B cell (primary cell): ENCODE results near the gene QSOX1. TPM values are rescaled to one million over a fixed set of nuclear protein-coding genes. Genes with fewer than 3 reads are reported as not detected.

ENCODE experiments used
- ATAC-seq: fragments of 200-7000 bp; cut with Tn5 transposase; one replicate; pipeline ENCODE4 v1.10.0; 2021; ENCODE audit warnings: low read depth, mild to moderate bottlenecking, moderate number of reproducible peaks, moderate library complexity
- CTCF ChIA-PET: fragments of 350-600 bp; sonication (Branson Sonifier 250); formaldehyde crosslinking; loops from one replicate; lab custom pipeline; 2021; ENCODE audit warnings: antibody characterized with exemption, inconsistent platforms; lab: Charles Lee
- POLR2A ChIA-PET: fragments of 350-600 bp; sonication (Branson Sonifier 250); formaldehyde crosslinking; loops from one replicate; lab custom pipeline; 2021; ENCODE audit warnings: antibody characterized with exemption; lab: Charles Lee
- DNase-seq: peaks from one replicate; pipeline ENCODE4 v3.0.0; 2013
- H2AFZ ChIP-seq: 2 replicates; pipeline ENCODE4 v1.6.1; 2012; ENCODE audit warnings: mild to moderate bottlenecking, low read depth, low read length; ENCODE audit not compliant: insufficient read depth, poor library complexity, severe bottlenecking
- H3K27ac ChIP-seq, 2 donors: 1 replicate in 1 of 2; 2 replicates in 1 of 2; pipeline ENCODE4 v1.5.1; 2012 to 2013; ENCODE audit warnings: low read length in 2 of 2, mild to moderate bottlenecking in 2 of 2, moderate library complexity in 1 of 2
- H3K27me3 ChIP-seq, 4 experiments: fragments of 200-600 bp in 1 of 4; sonication (generic) in 1 of 4; replicated peaks in 1 of 4; 1 replicate in 2 of 4; 2 replicates in 2 of 4; pipeline versions ENCODE4 v1.6.1 to v1.7.0; 2013 to 2016; ENCODE audit warnings: low read length in 3 of 4, mild to moderate bottlenecking in 2 of 4, mixed read lengths in 1 of 4, moderate library complexity in 1 of 4; ENCODE audit not compliant: insufficient read depth in 4 of 4, control insufficient read depth in 3 of 4; ENCODE audit errors: control extremely low read depth in 1 of 4
- H3K36me3 ChIP-seq, 2 experiments: replicated peaks in 1 of 2; 1 replicate in 1 of 2; 2 replicates in 1 of 2; pipeline versions ENCODE4 v1.6.1 to v1.7.1; 2013; ENCODE audit warnings: low read length in 1 of 2; ENCODE audit not compliant: insufficient read depth in 2 of 2, control insufficient read depth in 1 of 2; ENCODE audit errors: control extremely low read depth in 1 of 2, extremely low read depth in 1 of 2
- H3K4me1 ChIP-seq, 2 donors: fragments of 200-600 bp in 1 of 2; sonication (generic) in 1 of 2; 1 replicate in 1 of 2; 2 replicates in 1 of 2; pipeline versions ENCODE4 v1.5.1 to v1.6.1; 2013 to 2017; ENCODE audit warnings: low read length in 2 of 2; ENCODE audit not compliant: control insufficient read depth in 2 of 2, insufficient read depth in 2 of 2
- H3K4me2 ChIP-seq: replicated peaks from 2 replicates; pipeline ENCODE3; 2012; ENCODE audit warnings: mild to moderate bottlenecking, low read depth, low read length; ENCODE audit not compliant: poor library complexity, severe bottlenecking
- H3K4me3 ChIP-seq, 5 experiments: fragments of 200-600 bp in 1 of 5; sonication (generic) in 1 of 5; 1 replicate in 3 of 5; 2 replicates in 2 of 5; pipeline versions ENCODE4 v1.5.1 to v1.7.0; 2011 to 2016; ENCODE audit warnings: low read length in 4 of 5, mild to moderate bottlenecking in 4 of 5, low read depth in 2 of 5, control low read depth in 1 of 5, moderate library complexity in 1 of 5; ENCODE audit not compliant: insufficient read depth in 1 of 5; ENCODE audit errors: control extremely low read depth in 1 of 5, extremely low read depth in 1 of 5
- H3K79me2 ChIP-seq: fragments of 200-600 bp; sonication (generic); one replicate; pipeline ENCODE4 v1.6.0; 2016; ENCODE audit warnings: low read length; ENCODE audit not compliant: control insufficient read depth, insufficient read depth
- H3K9ac ChIP-seq: fragments of 200-600 bp; sonication (generic); 2 replicates; pipeline ENCODE4 v1.6.1; 2017; ENCODE audit warnings: mild to moderate bottlenecking, low read length, moderate library complexity
- H3K9me3 ChIP-seq, 3 donors: one replicate each; pipeline versions ENCODE4 v1.6.1 to v1.7.1; 2013; ENCODE audit warnings: low read length in 2 of 3; ENCODE audit not compliant: control insufficient read depth in 2 of 3, insufficient read depth in 1 of 3; ENCODE audit errors: control extremely low read depth in 1 of 3
- H4K20me1 ChIP-seq: 2 replicates; pipeline ENCODE4 v1.6.0; 2012; ENCODE audit warnings: mild to moderate bottlenecking, low read length; ENCODE audit not compliant: insufficient read depth, control insufficient read depth, poor library complexity, severe bottlenecking
- H3K27ac Mint-ChIP-seq: one replicate; pipeline ENCODE4 v1.8.0; 2021; ENCODE audit warnings: mixed read lengths
- H3K27me3 Mint-ChIP-seq: one replicate; pipeline ENCODE4 v1.8.0; 2021; ENCODE audit warnings: mixed read lengths
- H3K4me1 Mint-ChIP-seq: one replicate; pipeline ENCODE4 v1.8.0; 2021; ENCODE audit warnings: mixed read lengths
- H3K4me3 Mint-ChIP-seq: one replicate; pipeline ENCODE4 v1.8.0; 2021; ENCODE audit warnings: mixed read lengths
- H3K9me3 Mint-ChIP-seq: one replicate; pipeline ENCODE4 v1.8.0; 2022; ENCODE audit warnings: mixed read lengths; ENCODE audit not compliant: insufficient read depth
- CTCF ChIP-seq: fragments of 200-600 bp; IDR thresholded peaks from one replicate; pipeline ENCODE4 v1.8.0; 2022; ENCODE audit warnings: antibody characterized with exemption, mild to moderate bottlenecking
- EZH2 ChIP-seq: IDR thresholded peaks from 2 replicates; pipeline ENCODE4 v1.6.1; 2012; ENCODE audit warnings: borderline replicate concordance, low read depth, mild to moderate bottlenecking, moderate library complexity, low read length; ENCODE audit not compliant: insufficient read depth, poor library complexity, severe bottlenecking
- WGBS: methylation state at CpG from one replicate; pipeline ENCODE4 v1.1.5; 2013; ENCODE audit warnings: missing lambda C conversion rate; ENCODE audit not compliant: insufficient coverage; 5-methylcytosine and 5-hydroxymethylcytosine counted together
- intact Hi-C: fragments of 100-400 bp; cut with micrococcal nuclease; formaldehyde crosslinking; loops from one replicate; pipeline ENCODE4 v1.10.0; 2022
- polyA plus RNA-seq: library from polyadenylated mRNA; depleted of rRNA; stranded (reverse); fragments of >200 nt; gene quantifications from 2 replicates; pipeline ENCODE4 v1.2.3, GENCODE V29; 2012
- total RNA-seq, 2 donors: library from RNA; stranded (reverse); fragments of 120-200 nt in 1 of 2; gene quantifications; 1 replicate in 1 of 2; 2 replicates in 1 of 2; pipeline versions ENCODE4 v1.2.3 to v1.2.4, GENCODE V29; 2013 to 2022

Gene QSOX1
- total and polyA plus RNA-seq, 2 donors (not counting 1 experiment from before 2014, with no cell fraction given) = 11.4 to 20.6 TPM

GRCh38 chr1:180150982-180151381, 3.7 kb upstream of the QSOX1 start:
- H3K4me1 ChIP-seq = peaks cover 15 to 16% of the 10 kb centered on the region in 2 donors
- H3K4me3 Mint-ChIP-seq = no peak overlapping the region
- POLR2A ChIA-PET = no interaction called here
- peaks cover 5% of the 10 kb centered on the region for H3K79me2 ChIP-seq
- H3K27me3 Mint-ChIP-seq = no peaks in the 10 kb centered on the region
- CTCF ChIA-PET = no interaction called here
- ATAC-seq = no peak
- intact Hi-C loops = no loop called here
- H3K9me3 Mint-ChIP-seq = no peaks in the 10 kb centered on the region
- no peak overlapping the region for H3K4me2 ChIP-seq
- H3K4me1 Mint-ChIP-seq = peaks cover 16% of the 10 kb centered on the region
- H3K4me3 ChIP-seq = no peak overlapping the region
- no peak for DNase-seq
- H3K36me3 ChIP-seq = no peaks in the 10 kb centered on the region
- H2AFZ ChIP-seq = no peak overlapping the region
- no peak overlapping the region for H3K9ac ChIP-seq
- no peaks in the 10 kb centered on the region for H4K20me1 ChIP-seq
- no peaks in the 10 kb centered on the region for H3K9me3 ChIP-seq
- WGBS = no CpG with 5 or more reads among the region's 1 CpG
- no peaks in the 10 kb centered on the region for H3K27me3 ChIP-seq
- H3K27ac ChIP-seq = no peak overlapping the region
- TF ChIP-seq CTCF (no peak), EZH2 (no peak)
- no peak overlapping the region for H3K27ac Mint-ChIP-seq

GRCh38 chr1:180151508-180151907, 3.2 kb upstream of the QSOX1 start:
- Histone ChIP-seq H3K9me3 (no peaks in the 10 kb centered on the region), H3K27ac (no peak overlapping the region), H4K20me1 (no peaks in the 10 kb centered on the region), H3K4me2 (no peak overlapping the region), H3K27me3 (no peaks in the 10 kb centered on the region), H3K79me2 (peaks cover 7% of the 10 kb centered on the region), H3K4me3 (no peak overlapping the region), H2AFZ (no peak overlapping the region), H3K9ac (no peak overlapping the region), H3K4me1 (peaks cover 20 to 21% of the 10 kb centered on the region in 2 donors), H3K36me3 (no peaks in the 10 kb centered on the region)
- TF ChIP-seq CTCF (no peak), EZH2 (no peak)
- no peaks in the 10 kb centered on the region for H3K27me3 Mint-ChIP-seq
- H3K27ac Mint-ChIP-seq = no peak overlapping the region
- CTCF ChIA-PET = no interaction called here
- DNase-seq (no peak), ATAC-seq (no peak)
- no CpG with 5 or more reads among the region's 3 CpGs for WGBS
- H3K9me3 Mint-ChIP-seq = no peaks in the 10 kb centered on the region
- H3K4me1 Mint-ChIP-seq = peaks cover 21% of the 10 kb centered on the region
- no peak overlapping the region for H3K4me3 Mint-ChIP-seq
- intact Hi-C loops = no loop called here
- POLR2A ChIA-PET = no interaction called here
